ENCODE data around the gene LDLRAP1.

LDLRAP1 gene

DNA sequence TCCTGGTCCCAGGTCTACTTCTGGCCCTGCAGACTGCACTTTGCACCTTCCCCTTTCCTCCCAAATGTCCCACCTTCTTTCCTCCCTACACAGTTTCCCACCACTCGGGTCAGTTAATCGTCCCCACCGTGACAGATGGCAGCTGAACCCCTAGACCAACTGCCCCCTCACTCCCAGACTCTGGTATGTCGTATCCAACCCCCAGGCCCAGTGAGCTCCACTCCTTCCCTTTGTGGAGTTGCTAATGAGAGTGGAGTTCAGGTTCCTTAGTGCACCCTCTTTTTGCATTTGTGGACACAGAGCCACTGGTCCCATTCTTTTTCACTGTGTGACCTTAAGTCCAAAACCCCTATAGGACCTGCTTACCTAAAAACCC lies 75.0 kb downstream of the LDLRAP1 start:
- in situ Hi-C loops (cut with HindIII; ENCODE audit: low sequenced_read_pairs): no loop called here
